Measurements from ENCODE around the gene TSPAN5.

GRCh38 chr4:98474408-98474844 is 184.0 kb downstream of the TSPAN5 start:
- no peak for TF ChIP-seq EZH2 (IDR thresholded peaks at IDR 0.05; ENCODE audit: low read length, unreplicated experiment)
- TF ChIP-seq, protein P1, sequence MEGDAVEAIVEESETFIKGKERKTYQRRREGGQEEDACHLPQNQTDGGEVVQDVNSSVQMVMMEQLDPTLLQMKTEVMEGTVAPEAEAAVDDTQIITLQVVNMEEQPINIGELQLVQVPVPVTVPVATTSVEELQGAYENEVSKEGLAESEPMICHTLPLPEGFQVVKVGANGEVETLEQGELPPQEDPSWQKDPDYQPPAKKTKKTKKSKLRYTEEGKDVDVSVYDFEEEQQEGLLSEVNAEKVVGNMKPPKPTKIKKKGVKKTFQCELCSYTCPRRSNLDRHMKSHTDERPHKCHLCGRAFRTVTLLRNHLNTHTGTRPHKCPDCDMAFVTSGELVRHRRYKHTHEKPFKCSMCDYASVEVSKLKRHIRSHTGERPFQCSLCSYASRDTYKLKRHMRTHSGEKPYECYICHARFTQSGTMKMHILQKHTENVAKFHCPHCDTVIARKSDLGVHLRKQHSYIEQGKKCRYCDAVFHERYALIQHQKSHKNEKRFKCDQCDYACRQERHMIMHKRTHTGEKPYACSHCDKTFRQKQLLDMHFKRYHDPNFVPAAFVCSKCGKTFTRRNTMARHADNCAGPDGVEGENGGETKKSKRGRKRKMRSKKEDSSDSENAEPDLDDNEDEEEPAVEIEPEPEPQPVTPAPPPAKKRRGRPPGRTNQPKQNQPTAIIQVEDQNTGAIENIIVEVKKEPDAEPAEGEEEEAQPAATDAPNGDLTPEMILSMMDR (conservative IDR thresholded peaks at IDR 0.05; ENCODE audit: low read depth, low read length): no peak
